ENCODE data around the gene PXMP4.

GRCh38 chr20:33660685-33661058, 59.4 kb downstream of the PXMP4 start:
- TF ChIP-seq CHD2 (IDR thresholded peaks at IDR 0.05; ENCODE audit: low read length, partially characterized antibody) (no peak), POLR2A (IDR thresholded peaks at IDR 0.05; ENCODE audit: low read length) (no peak), ZFP36 (IDR thresholded peaks at IDR 0.05; ENCODE audit: borderline replicate concordance, partially characterized antibody) (no peak)

Data from A549 (cell line).